Activated CD4-positive, alpha-beta T cell treated with anti-CD3 and anti-CD28 coated beads, Interleukin-2, amount 10 ng/mL, durations not matched to agents 7 days and 5 days (primary cell): ENCODE measurements around the gene SIGLEC1. TPM values are rescaled to one million over a fixed set of nuclear protein-coding genes. Genes with fewer than 3 reads are reported as not detected.

Experiments
- CTCF ChIA-PET: fragments of 350-600 bp; sonication (Branson Sonifier 250); formaldehyde crosslinking; loops from one replicate; lab custom pipeline; 2021; ENCODE audit warnings: antibody characterized with exemption; lab: Charles Lee
- POLR2A ChIA-PET: fragments of 350-600 bp; sonication (Branson Sonifier 250); formaldehyde crosslinking; loops from one replicate; lab custom pipeline; 2021; ENCODE audit warnings: antibody characterized with exemption; lab: Charles Lee
- DNase-seq: peaks from one replicate; pipeline ENCODE4 v3.0.0-alpha.2; 2020
- H3K27ac Mint-ChIP-seq: one replicate; pipeline ENCODE4 v1.8.0; 2021; ENCODE audit warnings: mild to moderate bottlenecking, moderate library complexity, mixed read lengths
- H3K27me3 Mint-ChIP-seq: one replicate; pipeline ENCODE4 v1.8.0; 2021; ENCODE audit warnings: mixed read lengths
- H3K36me3 Mint-ChIP-seq: one replicate; pipeline ENCODE4 v1.8.0; 2021; ENCODE audit warnings: low read depth, mixed read lengths
- H3K4me1 Mint-ChIP-seq: one replicate; pipeline ENCODE4 v1.8.0; 2021; ENCODE audit warnings: mixed read lengths
- H3K4me3 Mint-ChIP-seq: one replicate; pipeline ENCODE4 v1.8.0; 2021; ENCODE audit warnings: mild to moderate bottlenecking, moderate library complexity, mixed read lengths
- H3K9me3 Mint-ChIP-seq: one replicate; pipeline ENCODE4 v1.8.0; 2021; ENCODE audit warnings: mixed read lengths
- total RNA-seq, 2 experiments: library from RNA; stranded (reverse); gene quantifications; one replicate each; pipeline ENCODE4 v1.2.3, GENCODE V29; 2021

Gene SIGLEC1
- not detected for total RNA-seq

GRCh38 chr20:3712279-3712873 lies at the start of gene SIGLEC1:
SIGLEC1 (minus strand) TSS chr20:3712600; CDS start chr20:3707128, 5,472 bp downstream.
- Mint-ChIP-seq H3K9me3 (no peaks in the 10 kb centered on the region), H3K4me1 (no peaks in the 10 kb centered on the region), H3K36me3 (no peaks in the 10 kb centered on the region), H3K27me3 (no peaks in the 10 kb centered on the region), H3K27ac (no peak within 1 kb of the TSS), H3K4me3 (no peak within 1 kb of the TSS)
- no peak for DNase-seq
- ChIA-PET CTCF (interaction anchor here (0.6 kb wide), 1 partner anchor 158 kb away, joined by 3 read pairs; no protein-coding TSS in a partner anchor), POLR2A (no interaction called here)

- no peak for DNase-seq
- ChIA-PET POLR2A (no interaction called here), CTCF (interaction anchor here (0.5 to 1.8 kb wide), 7 partner anchors 7 to 60 kb away, joined by 3 to 8 read pairs (median 3); partner anchors contain the start of genes AP5S1 and CENPB)
- Mint-ChIP-seq H3K4me1 (peaks cover 6% of the 10 kb centered on the region), H3K27me3 (no peaks in the 10 kb centered on the region), H3K4me3 (no peak overlapping the region), H3K27ac (no peak overlapping the region), H3K36me3 (peaks cover 12% of the 10 kb centered on the region), H3K9me3 (no peaks in the 10 kb centered on the region)
Observed at GRCh38 chr20:3760655-3761348, 48.4 kb upstream of the SIGLEC1 start.

GRCh38 chr20:3759884-3760283 lies 47.5 kb upstream of the SIGLEC1 start:
- ChIA-PET POLR2A (no interaction called here), CTCF (interaction anchor here (0.5 to 1.0 kb wide), 5 partner anchors 9 to 61 kb away, joined by 3 to 4 read pairs (median 3); partner anchors contain the start of genes AP5S1 and CENPB)
- no peak overlapping the region for H3K27ac Mint-ChIP-seq
- H3K27me3 Mint-ChIP-seq, result no peaks in the 10 kb centered on the region
- H3K36me3 Mint-ChIP-seq, result peaks cover 12% of the 10 kb centered on the region
- H3K4me1 Mint-ChIP-seq, result peaks cover 3% of the 10 kb centered on the region
- H3K4me3 Mint-ChIP-seq, result no peak overlapping the region
- H3K9me3 Mint-ChIP-seq, result no peaks in the 10 kb centered on the region
- no peak for DNase-seq

GRCh38 chr20:3759316-3759823 lies 47.0 kb upstream of the SIGLEC1 start:
- ChIA-PET POLR2A (no interaction called here), CTCF (interaction anchor here (1.0 to 1.2 kb wide), 3 partner anchors 8 to 61 kb away, joined by 3 to 5 read pairs (median 4); partner anchors contain the start of genes ADISSP, AP5S1 and CENPB)
- Mint-ChIP-seq H3K9me3 (no peaks in the 10 kb centered on the region), H3K27ac (no peak overlapping the region), H3K4me3 (no peak overlapping the region), H3K36me3 (peaks cover 12% of the 10 kb centered on the region), H3K27me3 (no peaks in the 10 kb centered on the region), H3K4me1 (peaks cover 1% of the 10 kb centered on the region)
- DNase-seq, result no peak

- DNase-seq, result no peak
- H3K36me3 Mint-ChIP-seq, result peaks cover 12% of the 10 kb centered on the region
- ChIA-PET POLR2A (no interaction called here), CTCF (interaction anchor here (1.2 to 1.7 kb wide), 2 partner anchors 9 to 11 kb away, joined by 5 to 6 read pairs; partner anchors contain the start of gene ADISSP)
- H3K9me3 Mint-ChIP-seq, result no peaks in the 10 kb centered on the region
- no peak overlapping the region for H3K27ac Mint-ChIP-seq
- no peak overlapping the region for H3K4me3 Mint-ChIP-seq
- no peaks in the 10 kb centered on the region for H3K27me3 Mint-ChIP-seq
- H3K4me1 Mint-ChIP-seq, result no peaks in the 10 kb centered on the region
Observed at GRCh38 chr20:3758566-3758965, 46.2 kb upstream of the SIGLEC1 start.

- Mint-ChIP-seq H3K4me3 (no peak overlapping the region), H3K9me3 (no peaks in the 10 kb centered on the region), H3K27me3 (no peaks in the 10 kb centered on the region), H3K4me1 (peaks cover 7% of the 10 kb centered on the region), H3K27ac (no peak overlapping the region), H3K36me3 (peaks cover 12% of the 10 kb centered on the region)
- DNase-seq, result no peak
- CTCF ChIA-PET, result interaction anchor here (0.6 to 2.0 kb wide), 6 partner anchors 9 to 312 kb away, joined by 3 to 6 read pairs (median 4); partner anchors contain the start of gene ADISSP
- POLR2A ChIA-PET, result no interaction called here
Observed at GRCh38 chr20:3757268-3757667, 44.9 kb upstream of the SIGLEC1 start.

GRCh38 chr20:3755814-3756480 lies 43.5 kb upstream of the SIGLEC1 start:
- no peaks in the 10 kb centered on the region for H3K9me3 Mint-ChIP-seq
- H3K4me3 Mint-ChIP-seq, result no peak overlapping the region
- no peaks in the 10 kb centered on the region for H3K27me3 Mint-ChIP-seq
- no peak for DNase-seq
- CTCF ChIA-PET, result interaction anchor here (1.2 to 7.0 kb wide), 4 partner anchors 12 to 64 kb away, joined by 3 to 28 read pairs (median 6); partner anchors contain the start of gene ADISSP
- H3K4me1 Mint-ChIP-seq, result peaks cover 11% of the 10 kb centered on the region
- POLR2A ChIA-PET, result interaction anchor here (0.6 kb wide), 1 partner anchor 249 kb away, joined by 3 read pairs; no protein-coding TSS in a partner anchor
- no peak overlapping the region for H3K27ac Mint-ChIP-seq
- H3K36me3 Mint-ChIP-seq, result peaks cover 9% of the 10 kb centered on the region

- peaks cover 9% of the 10 kb centered on the region for H3K36me3 Mint-ChIP-seq
- no peaks in the 10 kb centered on the region for H3K27me3 Mint-ChIP-seq
- H3K9me3 Mint-ChIP-seq, result no peaks in the 10 kb centered on the region
- DNase-seq, result no peak
- CTCF ChIA-PET, result interaction anchor here (0.7 to 7.0 kb wide), 3 partner anchors 9 to 65 kb away, joined by 3 to 28 read pairs (median 4); partner anchors contain the start of genes ADISSP and AP5S1
- POLR2A ChIA-PET, result interaction anchor here (0.6 kb wide), 1 partner anchor 250 kb away, joined by 3 read pairs; no protein-coding TSS in a partner anchor
- no peak overlapping the region for H3K4me3 Mint-ChIP-seq
- H3K27ac Mint-ChIP-seq, result no peak overlapping the region
- H3K4me1 Mint-ChIP-seq, result peaks cover 14% of the 10 kb centered on the region
Observed at GRCh38 chr20:3755269-3755668, 42.9 kb upstream of the SIGLEC1 start.

GRCh38 chr20:3754276-3754630 lies 41.9 kb upstream of the SIGLEC1 start:
- Mint-ChIP-seq H3K36me3 (peaks cover 9% of the 10 kb centered on the region), H3K9me3 (no peaks in the 10 kb centered on the region), H3K27ac (no peak overlapping the region), H3K27me3 (no peaks in the 10 kb centered on the region), H3K4me3 (no peak overlapping the region), H3K4me1 (peaks cover 14% of the 10 kb centered on the region)
- DNase-seq, result no peak
- POLR2A ChIA-PET, result no interaction called here
- CTCF ChIA-PET, result interaction anchor here (0.9 to 7.0 kb wide), 5 partner anchors 8 to 66 kb away, joined by 3 to 28 read pairs (median 5); partner anchors contain the start of genes ADISSP and AP5S1

GRCh38 chr20:3753501-3754275 lies 41.3 kb upstream of the SIGLEC1 start:
- Mint-ChIP-seq H3K27ac (no peak overlapping the region), H3K4me3 (no peak overlapping the region), H3K36me3 (peaks cover 9% of the 10 kb centered on the region), H3K4me1 (peaks cover 14% of the 10 kb centered on the region), H3K27me3 (no peaks in the 10 kb centered on the region), H3K9me3 (no peaks in the 10 kb centered on the region)
- CTCF ChIA-PET, result interaction anchor here (0.6 to 7.0 kb wide), 11 partner anchors 8 to 319 kb away, joined by 3 to 28 read pairs (median 5); partner anchors contain the start of genes ADISSP, AP5S1 and CENPB
- POLR2A ChIA-PET, result no interaction called here
- no peak for DNase-seq

- peak; percentile 67 for DNase-seq
- H3K9me3 Mint-ChIP-seq, result no peaks in the 10 kb centered on the region
- no peak overlapping the region for H3K27ac Mint-ChIP-seq
- ChIA-PET POLR2A (no interaction called here), CTCF (interaction anchor here (0.5 to 7.0 kb wide), 13 partner anchors 9 to 343 kb away, joined by 3 to 28 read pairs (median 4); partner anchors contain the start of genes ADISSP, AP5S1 and CENPB)
- no peak overlapping the region for H3K4me3 Mint-ChIP-seq
- H3K36me3 Mint-ChIP-seq, result peaks cover 7% of the 10 kb centered on the region
- no peaks in the 10 kb centered on the region for H3K27me3 Mint-ChIP-seq
- H3K4me1 Mint-ChIP-seq, result peaks cover 14% of the 10 kb centered on the region
Observed at GRCh38 chr20:3753098-3753497, 40.7 kb upstream of the SIGLEC1 start.
